ENCODE data around the gene TMEM198. TPM values are rescaled to one million over a fixed set of nuclear protein-coding genes. Genes with fewer than 3 reads are reported as not detected.

Gene TMEM198
- total RNA-seq, 2 experiments from 2014 or later = 2.5 to 6.6 TPM

DNA sequence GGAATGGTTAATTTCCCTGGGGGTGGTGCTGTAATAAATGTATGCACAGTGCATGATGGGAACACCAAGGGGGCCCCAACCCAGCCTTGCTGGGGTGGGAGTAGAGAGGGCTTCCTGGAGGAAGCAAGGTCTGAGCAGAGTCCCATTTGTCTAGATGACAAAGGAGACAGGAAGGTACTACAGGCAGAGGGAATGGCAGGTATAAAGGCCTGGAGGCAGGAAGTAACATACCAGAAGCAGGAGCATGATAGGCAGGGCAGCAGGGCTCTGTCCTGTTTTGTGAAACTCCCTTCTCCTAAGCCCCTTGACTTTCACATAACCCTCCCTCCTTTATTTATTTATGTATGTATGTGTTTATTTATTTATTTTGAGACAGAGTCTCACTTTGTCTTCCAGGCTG is 41.2 kb upstream of the TMEM198 start:
- H3K27ac ChIP-seq (ENCODE audit: low read depth, low read length, poor library complexity, severe bottlenecking) = no peak overlapping the region
- BruUV-seq (replicated peaks) = no TSS peak
- no peak for DNase-seq (ENCODE audit: low spot score)
- H3K4me1 ChIP-seq (ENCODE audit: insufficient read depth, low read length, poor library complexity, severe bottlenecking) = peaks cover 13% of the 10 kb centered on the region
- intact Hi-C loops (cut with micrococcal nuclease; ENCODE audit: unreplicated experiment) = no loop called here
- H3K4me2 ChIP-seq (ENCODE audit: low read length) = no peak overlapping the region
- H3K9me3 ChIP-seq (ENCODE audit: low read length) = no peaks in the 10 kb centered on the region
- H3K79me2 ChIP-seq (ENCODE audit: insufficient read depth, low read depth, low read length) = no peaks in the 10 kb centered on the region
- TF ChIP-seq, protein P1, sequence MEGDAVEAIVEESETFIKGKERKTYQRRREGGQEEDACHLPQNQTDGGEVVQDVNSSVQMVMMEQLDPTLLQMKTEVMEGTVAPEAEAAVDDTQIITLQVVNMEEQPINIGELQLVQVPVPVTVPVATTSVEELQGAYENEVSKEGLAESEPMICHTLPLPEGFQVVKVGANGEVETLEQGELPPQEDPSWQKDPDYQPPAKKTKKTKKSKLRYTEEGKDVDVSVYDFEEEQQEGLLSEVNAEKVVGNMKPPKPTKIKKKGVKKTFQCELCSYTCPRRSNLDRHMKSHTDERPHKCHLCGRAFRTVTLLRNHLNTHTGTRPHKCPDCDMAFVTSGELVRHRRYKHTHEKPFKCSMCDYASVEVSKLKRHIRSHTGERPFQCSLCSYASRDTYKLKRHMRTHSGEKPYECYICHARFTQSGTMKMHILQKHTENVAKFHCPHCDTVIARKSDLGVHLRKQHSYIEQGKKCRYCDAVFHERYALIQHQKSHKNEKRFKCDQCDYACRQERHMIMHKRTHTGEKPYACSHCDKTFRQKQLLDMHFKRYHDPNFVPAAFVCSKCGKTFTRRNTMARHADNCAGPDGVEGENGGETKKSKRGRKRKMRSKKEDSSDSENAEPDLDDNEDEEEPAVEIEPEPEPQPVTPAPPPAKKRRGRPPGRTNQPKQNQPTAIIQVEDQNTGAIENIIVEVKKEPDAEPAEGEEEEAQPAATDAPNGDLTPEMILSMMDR (conservative IDR thresholded peaks at IDR 0.05; ENCODE audit: low read length) = no peak
- TF ChIP-seq EZH2phosphoT487 (IDR thresholded peaks at IDR 0.05; ENCODE audit: borderline replicate concordance, low read depth, low read length) = no peak
- H4K20me1 ChIP-seq (ENCODE audit: insufficient read depth, low read length) = no peaks in the 10 kb centered on the region
- POLR2A ChIA-PET = no interaction called here
- CTCF ChIA-PET (ENCODE audit: unreplicated experiment) = no interaction called here
- H3K36me3 ChIP-seq (ENCODE audit: insufficient read depth, low read length) = no peaks in the 10 kb centered on the region
- H3K9me2 ChIP-seq (ENCODE audit: insufficient read depth, low read length) = no peaks in the 10 kb centered on the region
- no peak overlapping the region for H3K4me3 ChIP-seq (ENCODE audit: low read depth, low read length, poor library complexity, severe bottlenecking)
- no peak overlapping the region for H2AFZ ChIP-seq (ENCODE audit: low read length)

DNA sequence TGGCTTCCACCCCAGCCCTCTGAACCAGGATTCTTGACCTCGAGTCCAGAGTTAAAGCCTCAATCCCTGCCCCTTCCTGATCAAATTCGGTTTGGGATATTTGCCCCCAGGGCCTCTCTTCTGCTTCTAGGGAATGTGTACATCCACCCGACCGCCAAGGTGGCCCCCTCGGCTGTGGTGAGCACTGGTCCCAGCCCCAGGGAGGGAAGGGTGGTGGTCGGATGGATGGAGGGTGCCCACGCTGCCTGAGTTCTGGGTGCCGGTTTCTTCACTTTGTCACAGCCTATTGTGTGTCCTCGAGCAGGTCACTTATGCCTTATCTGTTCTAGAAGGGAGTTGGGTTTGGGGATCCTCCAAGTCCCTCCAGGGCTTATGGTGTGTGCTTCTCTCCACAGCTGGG is 38.2 kb upstream of the TMEM198 start:
- Histone ChIP-seq H3K4me3 (ENCODE audit: low read depth, low read length, poor library complexity, severe bottlenecking) (no peak overlapping the region), H3K9me3 (ENCODE audit: low read length) (no peaks in the 10 kb centered on the region), H3K4me2 (ENCODE audit: low read length) (no peak overlapping the region), H3K9me2 (ENCODE audit: insufficient read depth, low read length) (no peaks in the 10 kb centered on the region), H2AFZ (ENCODE audit: low read length) (no peak overlapping the region), H3K4me1 (ENCODE audit: insufficient read depth, low read length, poor library complexity, severe bottlenecking) (peaks cover 10% of the 10 kb centered on the region), H4K20me1 (ENCODE audit: insufficient read depth, low read length) (no peaks in the 10 kb centered on the region), H3K79me2 (ENCODE audit: insufficient read depth, low read depth, low read length) (no peaks in the 10 kb centered on the region), H3K27ac (ENCODE audit: low read depth, low read length, poor library complexity, severe bottlenecking) (no peak overlapping the region), H3K36me3 (ENCODE audit: insufficient read depth, low read length) (no peaks in the 10 kb centered on the region)
- no TSS peak for BruUV-seq (replicated peaks)
- intact Hi-C loops (cut with micrococcal nuclease; ENCODE audit: unreplicated experiment) = no loop called here
- ChIA-PET CTCF (ENCODE audit: unreplicated experiment) (no interaction called here), POLR2A (no interaction called here)
- DNase-seq (ENCODE audit: low spot score) = no peak
- TF ChIP-seq, protein P1 (conservative IDR thresholded peaks at IDR 0.05; ENCODE audit: low read length) = no peak
- TF ChIP-seq EZH2phosphoT487 (IDR thresholded peaks at IDR 0.05; ENCODE audit: borderline replicate concordance, low read depth, low read length) = no peak

GRCh38 chr2:219506153-219506801 is 37.6 kb upstream of the TMEM198 start:
- intact Hi-C loops (cut with micrococcal nuclease; ENCODE audit: unreplicated experiment) = no loop called here

More at GRCh38 chr2:219506153-219506801, 37.6 kb upstream of the TMEM198 start:
- Histone ChIP-seq H3K9me2 (ENCODE audit: insufficient read depth, low read length) (no peaks in the 10 kb centered on the region), H3K9me3 (ENCODE audit: low read length) (no peaks in the 10 kb centered on the region), H2AFZ (ENCODE audit: low read length) (no peak overlapping the region), H3K4me2 (ENCODE audit: low read length) (no peak overlapping the region), H3K4me1 (ENCODE audit: insufficient read depth, low read length, poor library complexity, severe bottlenecking) (peaks cover 10% of the 10 kb centered on the region), H3K79me2 (ENCODE audit: insufficient read depth, low read depth, low read length) (no peaks in the 10 kb centered on the region), H3K27ac (ENCODE audit: low read depth, low read length, poor library complexity, severe bottlenecking) (no peak overlapping the region), H4K20me1 (ENCODE audit: insufficient read depth, low read length) (no peaks in the 10 kb centered on the region), H3K4me3 (ENCODE audit: low read depth, low read length, poor library complexity, severe bottlenecking) (no peak overlapping the region), H3K36me3 (ENCODE audit: insufficient read depth, low read length) (no peaks in the 10 kb centered on the region)
- no TSS peak for BruUV-seq (replicated peaks)
- CTCF ChIA-PET (ENCODE audit: unreplicated experiment) = no interaction called here
- TF ChIP-seq EZH2phosphoT487 (IDR thresholded peaks at IDR 0.05; ENCODE audit: borderline replicate concordance, low read depth, low read length) = no peak
- TF ChIP-seq, protein P1 (conservative IDR thresholded peaks at IDR 0.05; ENCODE audit: low read length) = no peak
- POLR2A ChIA-PET = interaction anchor here (1.0 kb wide), 1 partner anchor 8 kb away, joined by 3 read pairs; the partner anchor contains the start of gene GMPPA
- no peak for DNase-seq (ENCODE audit: low spot score)
